Measurements from ENCODE around the gene C10orf71.

C10orf71 gene, protein sequence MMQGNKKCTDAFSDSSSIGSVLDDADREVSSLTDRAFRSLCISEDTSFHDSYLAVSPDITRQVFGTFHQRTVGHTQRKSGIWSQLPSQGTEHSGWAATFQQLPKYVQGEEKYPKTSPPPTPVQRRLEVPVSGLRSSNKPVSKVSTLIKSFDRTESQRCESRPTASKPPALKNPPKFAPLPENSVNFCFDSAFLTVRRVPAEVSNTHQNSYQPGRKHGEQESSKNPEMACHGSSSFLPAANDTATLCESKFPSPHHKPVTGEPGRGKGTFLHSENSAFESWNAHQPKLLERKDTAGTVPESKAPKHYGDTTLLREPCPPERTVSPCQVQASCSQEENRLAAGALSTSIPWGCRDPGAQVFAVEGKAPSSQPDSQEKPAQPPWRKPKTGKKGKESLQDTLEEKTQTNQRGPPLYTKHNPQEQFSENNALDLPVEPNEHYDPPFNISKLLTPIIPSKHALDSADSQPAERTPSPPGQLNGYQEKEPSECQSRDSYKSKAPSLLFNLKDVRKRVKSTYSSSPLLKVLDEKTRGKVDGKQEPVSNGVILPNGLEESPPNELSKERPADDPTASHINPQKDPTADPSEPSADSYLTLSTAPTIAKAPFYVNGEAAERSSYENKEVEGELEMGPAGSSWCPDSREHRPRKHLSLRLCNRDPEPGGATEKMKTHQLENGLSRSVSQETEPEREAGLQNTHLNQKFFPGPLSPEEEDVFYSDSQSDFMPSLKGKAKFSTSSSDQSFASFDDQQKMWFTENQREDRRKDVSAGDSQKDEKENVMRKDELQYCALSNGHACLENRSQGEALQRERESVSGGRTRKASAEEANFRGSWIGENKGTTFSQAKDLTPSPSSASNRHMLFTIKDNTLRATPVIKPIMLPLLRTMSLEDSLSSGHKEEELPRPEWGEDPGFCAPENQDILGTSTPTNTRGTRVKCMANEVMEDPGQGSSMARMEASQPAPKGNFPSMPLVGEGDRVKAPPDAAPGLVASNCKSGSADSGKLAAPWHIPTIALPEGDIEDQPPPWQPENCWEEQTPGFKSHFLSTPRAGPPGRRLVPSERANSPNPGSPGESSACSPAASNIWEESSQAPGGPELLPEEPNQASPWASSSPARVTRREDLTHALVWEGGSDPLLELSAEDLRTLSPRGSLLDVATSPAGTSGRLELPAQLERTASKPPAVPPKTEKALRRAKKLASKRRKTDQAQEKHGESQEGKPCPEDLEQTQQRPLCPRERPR (N-terminal part only)

DNA sequence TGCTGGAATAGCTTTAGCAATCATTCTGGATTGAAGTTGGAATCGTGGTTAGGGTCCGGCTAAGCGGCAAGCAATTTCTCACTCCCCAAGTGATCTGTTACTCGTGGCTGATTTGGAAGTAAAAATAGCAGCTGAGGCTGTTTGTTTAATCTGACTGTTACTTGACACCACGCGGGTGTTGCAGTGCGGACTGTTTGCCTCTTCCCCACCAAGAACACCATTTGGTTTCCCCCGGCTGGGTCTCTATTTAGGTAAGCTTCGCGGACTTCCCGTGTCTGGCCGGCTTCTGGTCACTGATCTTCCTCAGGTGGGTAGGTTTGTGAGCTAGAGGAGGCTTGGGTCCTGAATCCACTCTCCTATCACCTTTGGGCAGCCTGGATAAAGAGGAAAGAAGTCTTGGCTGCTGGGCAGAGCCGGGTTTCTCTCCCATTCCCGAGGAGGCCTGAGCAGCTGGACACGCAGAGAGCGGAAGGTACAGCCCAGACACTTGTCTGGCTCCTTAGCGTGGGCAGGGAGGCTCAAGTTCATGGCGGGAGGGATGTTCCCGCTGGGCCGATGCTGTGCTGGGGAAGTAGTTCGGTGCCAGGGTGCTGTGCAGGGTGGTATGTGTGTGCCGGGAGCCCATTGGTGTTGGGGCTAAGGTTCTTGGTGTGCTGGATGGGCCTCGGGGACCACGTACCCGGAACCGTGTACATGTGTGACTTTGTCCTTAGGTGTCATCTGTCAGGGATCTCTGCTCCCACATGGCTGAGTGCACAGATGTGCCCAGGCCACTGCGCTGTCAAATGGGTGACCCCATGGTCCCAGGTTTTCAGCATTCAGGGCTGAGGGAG, at the start of gene C10orf71:
Gene C10orf71 (plus strand): TSS at position 188 of the 833 bp plus-strand sequence. CDS start 23,376 bp downstream, outside the sequence.
- H3K4me3 ChIP-seq (ENCODE audit: low read length): no peak within 1 kb of the TSS
- H3K27ac ChIP-seq (ENCODE audit: low read length): no peak within 1 kb of the TSS
- peaks cover 13% of the 10 kb centered on the region for H3K4me1 ChIP-seq (ENCODE audit: control insufficient read depth, low read depth, low read length)
- H3K9me3 ChIP-seq (ENCODE audit: control insufficient read depth, low read depth, low read length): no peaks in the 10 kb centered on the region
- H3K27me3 ChIP-seq (ENCODE audit: control insufficient read depth, insufficient read depth, low read length): no peaks in the 10 kb centered on the region
- no peaks in the 10 kb centered on the region for H3K36me3 ChIP-seq (ENCODE audit: control insufficient read depth, low read depth, low read length)
- no peak within 1 kb of the TSS for H3K9ac ChIP-seq (ENCODE audit: low read length)

DNA sequence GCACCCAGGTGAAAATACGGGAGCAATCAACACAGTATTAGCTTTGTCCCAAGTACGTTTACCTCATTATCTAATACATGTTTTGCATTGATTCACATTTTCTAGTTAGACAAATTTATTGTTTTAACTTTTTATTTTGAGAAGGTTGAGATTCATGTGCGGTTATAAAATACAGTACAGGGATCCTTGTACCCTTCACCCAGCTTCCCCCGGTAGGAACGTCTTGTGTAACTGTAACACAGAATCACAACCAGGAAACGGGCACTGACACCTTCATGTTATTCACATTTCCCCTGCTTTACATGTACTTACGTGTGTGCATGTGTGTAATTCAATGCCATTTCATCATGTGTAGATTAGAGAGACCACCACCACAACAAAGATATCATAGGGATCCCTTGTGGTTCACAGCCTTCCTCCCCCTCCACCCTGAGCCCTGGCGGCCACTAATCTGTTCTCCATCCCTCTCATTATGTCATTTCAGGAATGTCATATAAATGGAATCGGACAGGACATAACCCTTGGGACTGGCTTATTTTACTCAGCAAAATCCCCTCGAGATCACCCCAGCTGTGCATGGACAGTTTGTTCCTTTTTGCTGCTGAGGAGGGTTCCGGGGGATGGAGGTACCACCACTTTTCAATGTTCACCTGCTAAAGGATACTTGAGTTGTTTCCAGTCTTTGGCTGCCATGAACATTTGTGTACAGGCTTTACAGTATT, 46.5 kb upstream of the C10orf71 start:
- Histone ChIP-seq H3K9me3 (ENCODE audit: control insufficient read depth, low read depth, low read length) (no peaks in the 10 kb centered on the region), H3K4me1 (ENCODE audit: control insufficient read depth, low read depth, low read length) (no peaks in the 10 kb centered on the region), H3K27me3 (ENCODE audit: control insufficient read depth, insufficient read depth, low read length) (no peaks in the 10 kb centered on the region), H3K36me3 (ENCODE audit: control insufficient read depth, low read depth, low read length) (no peaks in the 10 kb centered on the region), H3K4me3 (ENCODE audit: low read length) (no peak overlapping the region), H3K9ac (ENCODE audit: low read length) (no peak overlapping the region), H3K27ac (ENCODE audit: low read length) (no peak overlapping the region)

DNA sequence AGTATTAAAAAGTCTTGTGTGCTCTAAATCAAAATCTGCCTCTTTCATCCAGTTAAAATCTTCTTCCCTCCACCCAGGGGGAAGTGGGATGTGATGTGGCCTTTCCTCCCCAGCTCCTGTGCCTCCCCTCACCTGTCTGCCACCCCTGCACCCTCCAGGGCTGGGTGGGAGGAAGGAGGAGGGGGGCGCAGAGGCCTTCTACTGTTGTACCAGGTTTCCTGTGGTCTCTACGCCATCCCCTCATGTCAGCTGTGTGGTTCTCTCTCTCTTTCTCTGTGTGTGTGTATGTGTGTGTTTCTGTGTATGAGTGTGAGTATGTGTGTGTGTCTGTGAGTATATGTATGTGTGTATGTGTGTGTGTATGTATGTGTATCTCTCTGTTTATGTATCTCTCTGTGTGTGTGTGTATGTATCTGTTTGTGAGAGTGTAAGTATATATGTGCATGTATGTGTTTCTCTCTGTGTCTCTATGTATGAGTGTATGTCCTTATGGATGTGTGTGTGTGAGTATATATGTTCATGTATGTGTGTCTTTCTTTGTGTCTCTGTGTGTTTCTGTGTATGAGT, 45.5 kb upstream of the C10orf71 start:
- Histone ChIP-seq H3K9me3 (ENCODE audit: control insufficient read depth, low read depth, low read length) (no peaks in the 10 kb centered on the region), H3K4me3 (ENCODE audit: low read length) (no peak overlapping the region), H3K9ac (ENCODE audit: low read length) (no peak overlapping the region), H3K36me3 (ENCODE audit: control insufficient read depth, low read depth, low read length) (no peaks in the 10 kb centered on the region), H3K27ac (ENCODE audit: low read length) (no peak overlapping the region), H3K4me1 (ENCODE audit: control insufficient read depth, low read depth, low read length) (no peaks in the 10 kb centered on the region), H3K27me3 (ENCODE audit: control insufficient read depth, insufficient read depth, low read length) (no peaks in the 10 kb centered on the region)

DNA sequence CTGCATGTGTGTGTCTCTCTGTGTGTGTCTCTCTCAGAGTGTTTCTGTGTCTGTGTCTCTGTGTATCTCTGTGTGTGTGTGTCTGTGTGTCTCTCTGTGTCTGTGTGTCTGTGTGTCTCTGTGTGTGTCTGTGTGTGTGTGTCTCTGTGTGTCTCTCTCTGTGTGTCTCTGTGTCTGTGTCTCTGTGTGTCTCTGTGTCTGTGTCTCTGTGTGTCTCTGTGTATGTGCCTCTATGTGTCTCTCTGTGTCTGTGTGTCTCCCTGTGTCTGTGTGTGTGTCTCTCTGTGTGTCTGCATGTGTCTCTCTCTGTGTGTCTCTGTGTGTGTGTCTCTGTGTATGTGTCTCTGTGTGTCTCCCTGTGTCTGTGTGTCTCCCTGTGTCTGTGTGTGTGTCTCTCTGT, 44.8 kb upstream of the C10orf71 start:
- H3K36me3 ChIP-seq (ENCODE audit: control insufficient read depth, low read depth, low read length): no peaks in the 10 kb centered on the region
- H3K4me1 ChIP-seq (ENCODE audit: control insufficient read depth, low read depth, low read length): no peaks in the 10 kb centered on the region
- no peaks in the 10 kb centered on the region for H3K9me3 ChIP-seq (ENCODE audit: control insufficient read depth, low read depth, low read length)
- no peak overlapping the region for H3K4me3 ChIP-seq (ENCODE audit: low read length)
- no peaks in the 10 kb centered on the region for H3K27me3 ChIP-seq (ENCODE audit: control insufficient read depth, insufficient read depth, low read length)
- no peak overlapping the region for H3K27ac ChIP-seq (ENCODE audit: low read length)
- no peak overlapping the region for H3K9ac ChIP-seq (ENCODE audit: low read length)

DNA sequence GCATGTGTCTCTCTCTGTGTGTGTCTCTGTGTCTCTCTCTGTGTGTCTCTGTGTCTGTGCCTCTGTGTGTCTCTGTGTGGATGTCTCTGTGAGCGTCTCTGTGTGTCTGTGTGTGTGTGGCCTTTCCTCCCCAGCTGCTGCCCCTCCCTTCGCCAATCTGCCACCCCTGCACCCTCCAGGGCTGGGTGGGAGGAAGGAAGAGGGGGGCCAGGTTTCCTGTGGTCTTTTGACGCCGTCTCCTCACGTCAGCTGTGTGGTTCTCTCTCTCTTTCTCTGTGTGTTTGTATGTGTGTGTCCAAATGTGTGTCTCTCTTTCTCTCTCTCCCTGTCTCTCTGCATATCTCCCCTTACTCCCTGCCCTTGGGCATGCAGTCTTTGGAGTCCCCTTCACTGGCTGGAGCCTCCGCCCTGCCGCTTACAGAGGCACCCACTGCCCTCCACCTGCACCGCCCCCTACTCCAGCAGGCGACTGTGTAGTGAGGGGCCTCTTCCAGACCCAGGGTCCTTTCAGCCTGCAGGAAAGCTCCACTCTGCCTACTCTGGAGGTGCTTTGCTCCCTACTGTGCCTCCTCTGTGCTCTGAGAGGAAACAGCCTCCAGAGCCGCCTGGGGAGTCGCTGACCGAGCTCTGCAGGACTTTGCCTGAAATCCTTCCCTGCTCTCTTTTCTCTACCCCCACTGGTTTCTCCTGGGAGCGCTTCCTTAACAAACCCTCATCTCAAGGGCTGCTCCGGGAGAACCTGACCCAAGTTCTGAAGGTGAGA, 44.2 kb upstream of the C10orf71 start:
- Histone ChIP-seq H3K4me3 (ENCODE audit: low read length) (no peak overlapping the region), H3K9ac (ENCODE audit: low read length) (no peak overlapping the region), H3K36me3 (ENCODE audit: control insufficient read depth, low read depth, low read length) (no peaks in the 10 kb centered on the region), H3K27me3 (ENCODE audit: control insufficient read depth, insufficient read depth, low read length) (no peaks in the 10 kb centered on the region), H3K27ac (ENCODE audit: low read length) (no peak overlapping the region), H3K4me1 (ENCODE audit: control insufficient read depth, low read depth, low read length) (no peaks in the 10 kb centered on the region), H3K9me3 (ENCODE audit: control insufficient read depth, low read depth, low read length) (no peaks in the 10 kb centered on the region)

DNA sequence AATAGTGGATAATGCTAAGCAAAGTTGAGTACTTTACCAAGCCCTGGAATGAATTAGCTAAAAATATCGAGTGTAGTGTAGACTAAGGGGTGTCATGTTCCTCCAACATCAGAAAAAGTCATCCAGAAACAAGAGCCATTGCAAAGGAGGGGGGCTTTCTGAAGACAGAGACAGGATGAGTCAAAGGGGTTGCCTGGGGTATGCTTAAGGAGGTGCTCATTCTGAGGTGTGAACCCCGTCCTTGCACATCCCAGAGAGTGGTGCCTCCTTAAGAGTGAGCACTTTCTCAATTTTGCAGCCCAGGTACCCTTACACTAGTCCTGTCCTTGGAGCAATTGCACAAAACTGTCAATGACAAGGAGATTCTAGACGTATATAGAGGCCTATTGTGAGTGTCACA, 43.1 kb upstream of the C10orf71 start:
- Histone ChIP-seq H3K9ac (ENCODE audit: low read length) (no peak overlapping the region), H3K36me3 (ENCODE audit: control insufficient read depth, low read depth, low read length) (no peaks in the 10 kb centered on the region), H3K9me3 (ENCODE audit: control insufficient read depth, low read depth, low read length) (no peaks in the 10 kb centered on the region), H3K4me3 (ENCODE audit: low read length) (no peak overlapping the region), H3K27ac (ENCODE audit: low read length) (no peak overlapping the region), H3K4me1 (ENCODE audit: control insufficient read depth, low read depth, low read length) (no peaks in the 10 kb centered on the region), H3K27me3 (ENCODE audit: control insufficient read depth, insufficient read depth, low read length) (no peaks in the 10 kb centered on the region)

DNA sequence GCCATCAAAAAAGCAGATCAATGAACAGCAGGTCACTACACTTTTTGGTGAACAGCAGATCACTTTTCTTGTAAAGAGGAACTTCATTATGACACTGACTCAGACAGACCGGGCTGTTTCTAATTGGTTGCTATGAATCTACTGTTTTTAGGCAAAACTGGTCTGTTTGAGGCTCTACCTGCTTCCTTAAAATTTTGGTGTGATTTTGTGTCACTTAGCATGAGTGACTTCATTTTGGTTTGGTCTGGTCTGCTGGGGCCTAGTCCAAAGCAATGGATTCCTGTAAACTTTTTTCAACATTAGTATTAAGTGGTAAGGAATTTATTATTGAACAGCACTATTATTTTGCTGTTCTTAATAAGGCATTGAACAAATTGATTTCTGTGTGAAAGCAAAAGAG, 41.8 kb upstream of the C10orf71 start:
- Histone ChIP-seq H3K27ac (ENCODE audit: low read length) (no peak overlapping the region), H3K36me3 (ENCODE audit: control insufficient read depth, low read depth, low read length) (no peaks in the 10 kb centered on the region), H3K9ac (ENCODE audit: low read length) (no peak overlapping the region), H3K9me3 (ENCODE audit: control insufficient read depth, low read depth, low read length) (no peaks in the 10 kb centered on the region), H3K4me1 (ENCODE audit: control insufficient read depth, low read depth, low read length) (no peaks in the 10 kb centered on the region), H3K27me3 (ENCODE audit: control insufficient read depth, insufficient read depth, low read length) (no peaks in the 10 kb centered on the region), H3K4me3 (ENCODE audit: low read length) (no peak overlapping the region)

DNA sequence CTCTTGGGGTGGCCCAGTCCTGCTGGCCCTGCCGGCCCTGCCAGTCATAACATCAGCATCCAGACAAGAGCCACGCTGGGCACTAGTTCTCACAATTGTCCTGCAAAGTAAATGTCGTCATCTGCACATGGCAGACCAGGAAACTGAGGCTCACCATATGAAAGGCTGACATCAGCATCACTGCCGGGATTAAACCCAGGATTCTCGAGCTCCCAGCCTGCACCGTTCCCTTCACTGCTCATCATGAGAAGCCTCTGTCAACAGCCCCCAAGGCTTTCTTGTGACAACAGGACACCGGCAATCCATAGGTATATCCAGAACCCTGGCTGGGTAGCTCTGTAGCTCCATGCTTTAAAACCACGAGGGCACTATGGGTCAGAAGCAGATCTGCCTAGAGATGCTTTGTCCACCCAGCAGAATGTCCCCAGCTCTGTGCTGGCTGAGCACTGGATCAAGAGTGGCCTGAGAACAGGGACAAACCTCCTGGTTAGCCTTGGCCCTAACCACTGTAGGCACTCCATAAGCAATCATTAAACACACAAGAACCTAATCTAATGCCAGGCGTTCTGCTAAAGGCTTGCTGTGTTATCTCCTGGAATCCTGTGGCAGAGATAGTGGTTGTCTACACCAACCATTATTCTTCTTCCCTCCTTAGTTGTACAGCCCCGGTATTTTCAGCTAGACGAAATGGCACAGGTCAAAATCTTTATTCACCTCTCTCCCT, 41.2 kb upstream of the C10orf71 start:
- Histone ChIP-seq H3K27ac (ENCODE audit: low read length) (no peak overlapping the region), H3K4me3 (ENCODE audit: low read length) (no peak overlapping the region), H3K27me3 (ENCODE audit: control insufficient read depth, insufficient read depth, low read length) (no peaks in the 10 kb centered on the region), H3K9me3 (ENCODE audit: control insufficient read depth, low read depth, low read length) (no peaks in the 10 kb centered on the region), H3K36me3 (ENCODE audit: control insufficient read depth, low read depth, low read length) (no peaks in the 10 kb centered on the region), H3K4me1 (ENCODE audit: control insufficient read depth, low read depth, low read length) (no peaks in the 10 kb centered on the region), H3K9ac (ENCODE audit: low read length) (no peak overlapping the region)

DNA sequence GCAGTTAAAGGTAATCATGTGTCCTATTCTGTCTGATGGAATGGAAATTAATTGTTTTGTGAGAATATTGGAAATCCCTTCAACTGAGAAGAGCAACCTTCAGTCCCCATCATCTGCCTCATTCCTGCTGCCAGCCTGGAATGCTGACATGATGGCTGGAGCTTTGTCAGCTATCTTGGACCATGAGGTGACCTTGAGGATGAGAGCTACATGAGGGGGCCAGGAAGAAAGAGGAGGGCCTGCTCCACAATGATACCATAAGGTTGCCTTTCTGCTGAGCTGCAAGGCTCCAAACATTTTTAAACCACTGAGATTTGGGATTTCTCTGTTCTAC, 40.7 kb upstream of the C10orf71 start:
- H3K9me3 ChIP-seq (ENCODE audit: control insufficient read depth, low read depth, low read length): no peaks in the 10 kb centered on the region
- no peak overlapping the region for H3K4me3 ChIP-seq (ENCODE audit: low read length)
- H3K9ac ChIP-seq (ENCODE audit: low read length): no peak overlapping the region
- no peaks in the 10 kb centered on the region for H3K4me1 ChIP-seq (ENCODE audit: control insufficient read depth, low read depth, low read length)
- no peaks in the 10 kb centered on the region for H3K27me3 ChIP-seq (ENCODE audit: control insufficient read depth, insufficient read depth, low read length)
- no peak overlapping the region for H3K27ac ChIP-seq (ENCODE audit: low read length)
- no peaks in the 10 kb centered on the region for H3K36me3 ChIP-seq (ENCODE audit: control insufficient read depth, low read depth, low read length)

Data from iPS-18a (cell line).